ENCODE measurements around the gene CAMKK1. TPM values are rescaled to one million over a fixed set of nuclear protein-coding genes. Genes with fewer than 3 reads are reported as not detected.

Gene CAMKK1
- total RNA-seq, 1 donor from 2014 or later, result 4.1 TPM

- DNase-seq (ENCODE audit: low spot score), result no peak
- no peaks in the 10 kb centered on the region for H3K4me1 Mint-ChIP-seq (ENCODE audit: unreplicated experiment)
- H3K4me3 Mint-ChIP-seq (ENCODE audit: unreplicated experiment), result no peak overlapping the region
- H3K36me3 Mint-ChIP-seq (ENCODE audit: low read depth, unreplicated experiment), result no peaks in the 10 kb centered on the region
- H3K9me3 Mint-ChIP-seq (ENCODE audit: unreplicated experiment), result no peaks in the 10 kb centered on the region
- H3K27ac Mint-ChIP-seq (ENCODE audit: unreplicated experiment), result no peak overlapping the region
- TF ChIP-seq, protein P1, sequence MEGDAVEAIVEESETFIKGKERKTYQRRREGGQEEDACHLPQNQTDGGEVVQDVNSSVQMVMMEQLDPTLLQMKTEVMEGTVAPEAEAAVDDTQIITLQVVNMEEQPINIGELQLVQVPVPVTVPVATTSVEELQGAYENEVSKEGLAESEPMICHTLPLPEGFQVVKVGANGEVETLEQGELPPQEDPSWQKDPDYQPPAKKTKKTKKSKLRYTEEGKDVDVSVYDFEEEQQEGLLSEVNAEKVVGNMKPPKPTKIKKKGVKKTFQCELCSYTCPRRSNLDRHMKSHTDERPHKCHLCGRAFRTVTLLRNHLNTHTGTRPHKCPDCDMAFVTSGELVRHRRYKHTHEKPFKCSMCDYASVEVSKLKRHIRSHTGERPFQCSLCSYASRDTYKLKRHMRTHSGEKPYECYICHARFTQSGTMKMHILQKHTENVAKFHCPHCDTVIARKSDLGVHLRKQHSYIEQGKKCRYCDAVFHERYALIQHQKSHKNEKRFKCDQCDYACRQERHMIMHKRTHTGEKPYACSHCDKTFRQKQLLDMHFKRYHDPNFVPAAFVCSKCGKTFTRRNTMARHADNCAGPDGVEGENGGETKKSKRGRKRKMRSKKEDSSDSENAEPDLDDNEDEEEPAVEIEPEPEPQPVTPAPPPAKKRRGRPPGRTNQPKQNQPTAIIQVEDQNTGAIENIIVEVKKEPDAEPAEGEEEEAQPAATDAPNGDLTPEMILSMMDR (IDR thresholded peaks at IDR 0.05; ENCODE audit: unreplicated experiment), result no peak
- H3K27me3 Mint-ChIP-seq (ENCODE audit: unreplicated experiment), result peaks cover 3% of the 10 kb centered on the region
Measured at GRCh38 chr17:3910420-3911270, 17.8 kb upstream of the CAMKK1 start.

- Mint-ChIP-seq H3K4me3 (ENCODE audit: unreplicated experiment) (peak overlapping the region; percentile 66), H3K27ac (ENCODE audit: unreplicated experiment) (no peak overlapping the region), H3K27me3 (ENCODE audit: unreplicated experiment) (peaks cover 5% of the 10 kb centered on the region), H3K4me1 (ENCODE audit: unreplicated experiment) (no peaks in the 10 kb centered on the region), H3K9me3 (ENCODE audit: unreplicated experiment) (no peaks in the 10 kb centered on the region), H3K36me3 (ENCODE audit: low read depth, unreplicated experiment) (no peaks in the 10 kb centered on the region)
- TF ChIP-seq, protein P1 (IDR thresholded peaks at IDR 0.05; ENCODE audit: unreplicated experiment), result no peak
- DNase-seq (ENCODE audit: low spot score), result no peak
Measured at GRCh38 chr17:3909257-3909656, 16.4 kb upstream of the CAMKK1 start.

- H3K27ac Mint-ChIP-seq (ENCODE audit: unreplicated experiment), result no peak overlapping the region
Measured at GRCh38 chr17:3907483-3908216, 14.8 kb upstream of the CAMKK1 start.

DNA sequence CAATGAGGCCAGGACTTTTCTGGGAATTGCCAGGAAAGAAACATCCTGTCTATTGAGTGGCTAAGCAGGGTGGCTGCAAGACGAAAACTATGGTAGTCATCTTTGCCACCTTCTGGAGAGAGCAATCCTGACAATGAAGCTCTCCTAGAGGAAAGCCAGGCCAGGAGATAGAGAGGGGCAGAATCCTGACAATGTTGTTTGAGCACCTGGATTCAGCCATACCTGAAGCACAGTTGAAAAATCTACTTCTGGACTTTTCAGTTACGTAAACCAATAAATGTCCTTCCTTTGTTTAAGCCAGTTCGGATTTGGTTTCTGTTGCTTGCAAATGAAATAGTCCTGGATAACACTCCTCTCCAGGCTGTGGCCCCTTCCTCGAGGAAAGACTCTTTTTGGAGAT, 14.0 kb upstream of the CAMKK1 start:
- TF ChIP-seq, protein P1 (IDR thresholded peaks at IDR 0.05; ENCODE audit: unreplicated experiment), result no peak
- no peaks in the 10 kb centered on the region for H3K9me3 Mint-ChIP-seq (ENCODE audit: unreplicated experiment)
- H3K4me3 Mint-ChIP-seq (ENCODE audit: unreplicated experiment), result no peak overlapping the region
- H3K27ac Mint-ChIP-seq (ENCODE audit: unreplicated experiment), result no peak overlapping the region
- no peak for DNase-seq (ENCODE audit: low spot score)
- no peaks in the 10 kb centered on the region for H3K36me3 Mint-ChIP-seq (ENCODE audit: low read depth, unreplicated experiment)
- H3K4me1 Mint-ChIP-seq (ENCODE audit: unreplicated experiment), result no peaks in the 10 kb centered on the region
- peaks cover 2% of the 10 kb centered on the region for H3K27me3 Mint-ChIP-seq (ENCODE audit: unreplicated experiment)

More at GRCh38 chr17:3907483-3908216, 14.8 kb upstream of the CAMKK1 start:
- Mint-ChIP-seq H3K4me3 (ENCODE audit: unreplicated experiment) (no peak overlapping the region), H3K36me3 (ENCODE audit: low read depth, unreplicated experiment) (no peaks in the 10 kb centered on the region), H3K9me3 (ENCODE audit: unreplicated experiment) (no peaks in the 10 kb centered on the region), H3K4me1 (ENCODE audit: unreplicated experiment) (no peaks in the 10 kb centered on the region), H3K27me3 (ENCODE audit: unreplicated experiment) (peaks cover 4% of the 10 kb centered on the region)
- TF ChIP-seq, protein P1 (IDR thresholded peaks at IDR 0.05; ENCODE audit: unreplicated experiment), result no peak
- DNase-seq (ENCODE audit: low spot score), result no peak
